Retina (tissue), 1 donor: Measurements from ENCODE around the gene PHLPP2.

ENCODE experiments used
- DNase-seq: peaks from one replicate; pipeline ENCODE4 v3.0.0-alpha.2; 2016

PHLPP2 gene

GRCh38 chr16:71724320-71724751, at the start of gene PHLPP2:
TSS of gene PHLPP2 (minus strand) at chr16:71724701. CDS start at chr16:71714795, 9,906 bp downstream.
- DNase-seq = no peak

- DNase-seq = no peak
Observed at GRCh38 chr16:71771571-71771970, 47.1 kb upstream of the PHLPP2 start.

- DNase-seq = no peak
Observed at GRCh38 chr16:71769222-71769621, 44.7 kb upstream of the PHLPP2 start.

- DNase-seq = no peak
Observed at GRCh38 chr16:71767060-71767900, 42.8 kb upstream of the PHLPP2 start.

- no peak for DNase-seq
Observed at GRCh38 chr16:71762186-71762585, 37.7 kb upstream of the PHLPP2 start.

GRCh38 chr16:71761097-71761496, 36.6 kb upstream of the PHLPP2 start:
- no peak for DNase-seq

- DNase-seq = no peak
Observed at GRCh38 chr16:71758293-71758760, 33.8 kb upstream of the PHLPP2 start.

GRCh38 chr16:71754652-71755051, 30.2 kb upstream of the PHLPP2 start:
- no peak for DNase-seq

- no peak for DNase-seq
Observed at GRCh38 chr16:71754108-71754507, 29.6 kb upstream of the PHLPP2 start.

- no peak for DNase-seq
Observed at GRCh38 chr16:71748226-71748625, 23.7 kb upstream of the PHLPP2 start.

GRCh38 chr16:71746442-71747046, 22.0 kb upstream of the PHLPP2 start:
- DNase-seq = peak; percentile 6

GRCh38 chr16:71738855-71739254, 14.4 kb upstream of the PHLPP2 start:
- no peak for DNase-seq

- DNase-seq = no peak
Observed at GRCh38 chr16:71737501-71737900, 13.0 kb upstream of the PHLPP2 start.

GRCh38 chr16:71734511-71734910, 10.0 kb upstream of the PHLPP2 start:
- DNase-seq = no peak

- no peak for DNase-seq
Observed at GRCh38 chr16:71732587-71732986, 8.1 kb upstream of the PHLPP2 start.

GRCh38 chr16:71727551-71728324, 3.2 kb upstream of the PHLPP2 start:
- no peak for DNase-seq

- DNase-seq = no peak
Observed at GRCh38 chr16:71726476-71727315, 2.2 kb upstream of the PHLPP2 start.

GRCh38 chr16:71723537-71724319, 773 bp downstream of the PHLPP2 start:
- DNase-seq = peak; percentile 81

GRCh38 chr16:71722801-71723536, 1.5 kb downstream of the PHLPP2 start:
- DNase-seq = peak; percentile 86

- no peak for DNase-seq
Observed at GRCh38 chr16:71721066-71721740, 3.3 kb downstream of the PHLPP2 start.
